ENCODE results near the gene KRTDAP. TPM values are rescaled to one million over a fixed set of nuclear protein-coding genes. Genes with fewer than 3 reads are reported as not detected.

The KRTDAP gene
- polyA plus RNA-seq, 1 of the 3 experiments (the other 2 are of a cell fraction): not detected

DNA sequence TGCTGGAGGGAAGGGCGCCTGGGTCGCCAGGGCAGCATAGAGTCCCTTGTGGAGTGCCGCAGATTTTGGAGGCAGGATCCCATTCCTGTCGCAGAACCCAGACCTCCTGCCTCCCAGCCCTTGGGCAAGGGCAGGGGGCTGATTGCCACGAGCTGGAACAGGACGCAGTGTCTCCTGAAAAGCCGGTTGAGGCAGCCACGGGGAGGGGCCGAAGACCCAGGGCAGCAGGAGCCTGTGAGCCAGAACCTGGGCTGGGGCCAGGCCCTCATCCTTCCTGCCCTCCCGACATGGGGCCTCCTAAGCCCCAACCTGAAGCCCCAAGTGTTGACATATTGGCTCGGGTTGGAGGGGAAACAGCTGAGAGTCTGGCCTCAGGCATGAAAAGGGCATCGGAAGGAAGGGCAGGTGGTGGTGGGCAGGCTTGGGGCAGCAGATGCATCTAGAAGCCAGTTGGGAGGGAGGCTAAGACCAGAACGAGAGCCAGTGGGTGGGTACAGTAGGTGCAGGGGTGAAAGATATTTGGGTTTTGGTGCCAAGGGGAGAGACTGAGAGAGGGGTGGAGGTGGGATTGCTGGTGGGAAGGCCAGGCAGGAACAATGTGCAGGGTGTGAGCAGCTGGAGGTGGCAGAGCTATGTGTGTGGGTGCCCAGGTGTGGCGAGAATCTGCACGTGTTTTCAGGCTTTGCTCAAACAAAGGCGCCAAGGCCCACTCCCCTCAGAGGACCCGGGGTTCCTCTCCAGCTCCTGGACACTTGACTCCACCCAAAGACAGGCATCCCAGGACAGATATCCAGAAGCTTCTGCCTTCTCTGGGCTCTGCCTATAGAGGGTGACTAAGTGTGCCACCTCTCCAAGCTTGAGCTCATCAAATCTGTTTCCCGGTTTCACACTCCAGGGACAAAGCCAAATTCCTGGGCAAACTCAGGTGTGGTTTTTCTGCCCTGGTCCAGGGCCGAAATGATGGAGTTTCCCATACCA is 39.3 kb upstream of the KRTDAP start (continued):
- TF ChIP-seq RXRA (IDR thresholded peaks at IDR 0.05; ENCODE audit: borderline replicate concordance, low read depth): no peak
- TF ChIP-seq TCF12 (IDR thresholded peaks at IDR 0.05): no peak
- TF ChIP-seq MEF2A (IDR thresholded peaks at IDR 0.05; ENCODE audit: borderline replicate concordance, low read depth): no peak
- no peak for TF ChIP-seq EZH2phosphoT487 (IDR thresholded peaks at IDR 0.05; ENCODE audit: borderline replicate concordance, low read depth)

DNA sequence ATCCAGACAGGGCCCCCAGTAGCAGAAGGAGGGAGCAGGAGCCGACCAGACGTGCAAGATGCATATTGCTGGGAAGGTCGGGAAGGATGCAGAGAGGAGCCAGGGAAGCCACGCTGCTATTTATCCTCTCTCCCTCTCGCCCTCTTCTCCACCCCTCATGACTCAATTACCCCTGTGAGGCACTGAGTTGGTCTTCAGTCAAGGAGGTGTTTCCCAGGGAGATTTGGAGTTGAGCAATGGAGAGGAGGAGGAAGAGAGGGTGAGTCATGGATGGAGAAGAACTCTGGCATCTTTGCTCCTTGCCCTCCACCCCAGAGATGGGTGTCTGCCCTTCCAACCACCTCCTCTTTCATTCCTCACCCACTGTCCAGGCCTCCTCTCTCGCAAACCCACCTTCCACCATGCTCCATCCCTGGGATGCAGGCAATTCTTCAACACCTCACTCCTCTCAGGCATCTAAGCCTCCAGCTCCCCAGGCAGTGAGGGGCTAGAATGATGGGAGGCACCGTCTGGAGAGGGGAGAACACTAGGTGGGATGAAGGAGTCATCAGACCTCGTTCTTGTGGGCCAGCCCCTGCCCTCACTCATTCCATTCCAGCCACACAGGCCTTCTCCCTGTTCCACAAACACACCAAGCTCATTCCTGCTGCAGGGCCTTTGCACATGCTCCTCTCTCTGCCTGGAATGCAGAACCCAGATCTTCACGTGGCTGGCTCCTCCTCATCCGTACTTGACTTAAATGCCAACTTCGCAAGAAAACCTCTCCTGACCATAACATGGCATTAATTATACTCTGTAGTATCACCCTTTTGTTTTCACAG is 38.2 kb upstream of the KRTDAP start, which contains the start of gene SBSN:
Gene SBSN (minus strand): TSS at position 94 of the 821 bp plus-strand sequence. CDS start 30 bp downstream, at position 64.
- no peaks in the 10 kb centered on the region for H3K4me1 ChIP-seq (ENCODE audit: control insufficient read depth in 1 of 2, insufficient read depth in 2 of 2, low read depth in 1 of 2, low read length in 1 of 2)
- H3K9me3 ChIP-seq: no peaks in the 10 kb centered on the region
- 16% methylated on average over 11 of the region's 11 CpGs for WGBS (ENCODE audit: low lambda C conversion rate)
- no peak within 1 kb of the TSS for H3K27ac ChIP-seq (ENCODE audit: low read depth in 2 of 2, low read length in 1 of 2)
- no peak for DNase-seq
- H3K4me3 ChIP-seq (ENCODE audit: low read depth in 2 of 2, low read length in 1 of 2): no peak within 1 kb of the TSS
- H3K4me2 ChIP-seq: no peak within 1 kb of the TSS
- no peaks in the 10 kb centered on the region for H3K9me2 ChIP-seq
- H2AFZ ChIP-seq (ENCODE audit: low read depth): no peak within 1 kb of the TSS
- POLR2A ChIA-PET: no interaction called here
- H3F3A ChIP-seq (replicated peaks; ENCODE audit: insufficient read depth): no peaks in the 10 kb centered on the region
- TF ChIP-seq YY1 (IDR thresholded peaks at IDR 0.05; ENCODE audit: low read depth): no peak
- H3K79me2 ChIP-seq (ENCODE audit: insufficient read depth): no peaks in the 10 kb centered on the region
- CTCF ChIA-PET: interaction anchor here (0.7 to 1.1 kb wide), 2 partner anchors 20 to 33 kb away, joined by 3 to 6 read pairs; no protein-coding TSS in a partner anchor
- no peak within 1 kb of the TSS for H3K9ac ChIP-seq
- H3K27me3 ChIP-seq (ENCODE audit: insufficient read depth): peaks cover 77% of the 10 kb centered on the region
- H4K20me1 ChIP-seq (ENCODE audit: insufficient read depth): no peaks in the 10 kb centered on the region
- no peaks in the 10 kb centered on the region for H3K36me3 ChIP-seq (replicated peaks in 1 of 2; ENCODE audit: control insufficient read depth in 1 of 2, insufficient read depth in 2 of 2, low read length in 1 of 2)

DNA sequence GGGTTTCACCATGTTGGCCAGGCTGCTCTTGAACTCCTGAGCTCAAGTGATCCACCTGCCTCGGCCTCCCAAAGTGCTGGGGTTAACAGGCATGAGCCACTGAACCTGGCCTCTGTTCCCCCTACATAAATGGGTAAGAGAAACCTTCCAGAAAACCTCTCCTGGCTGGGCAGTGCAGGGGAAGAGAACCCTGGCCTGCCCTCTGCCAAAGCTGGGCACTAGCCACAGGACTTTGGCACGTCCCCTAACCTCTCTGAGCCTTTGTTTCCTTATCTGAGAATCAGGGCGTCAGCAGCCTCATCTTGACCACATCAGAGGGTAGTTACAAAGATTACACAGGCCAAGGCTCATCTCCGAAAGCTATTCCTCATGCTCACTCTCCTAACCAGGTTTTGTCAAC is 35.6 kb upstream of the KRTDAP start:
- WGBS (ENCODE audit: low lambda C conversion rate): 10% methylated on average over 4 of the region's 4 CpGs
- Histone ChIP-seq H2AFZ (ENCODE audit: low read depth) (no peak overlapping the region), H4K20me1 (ENCODE audit: insufficient read depth) (no peaks in the 10 kb centered on the region), H3K9me3 (no peaks in the 10 kb centered on the region), H3K79me2 (ENCODE audit: insufficient read depth) (no peaks in the 10 kb centered on the region), H3K9ac (no peak overlapping the region), H3K9me2 (no peaks in the 10 kb centered on the region), H3F3A (replicated peaks; ENCODE audit: insufficient read depth) (no peaks in the 10 kb centered on the region), H3K27ac (ENCODE audit: low read depth in 2 of 2, low read length in 1 of 2) (no peak overlapping the region), H3K36me3 (replicated peaks in 1 of 2; ENCODE audit: control insufficient read depth in 1 of 2, insufficient read depth in 2 of 2, low read length in 1 of 2) (no peaks in the 10 kb centered on the region), H3K4me2 (no peak overlapping the region), H3K4me3 (ENCODE audit: low read depth in 2 of 2, low read length in 1 of 2) (no peak overlapping the region), H3K4me1 (ENCODE audit: control insufficient read depth in 1 of 2, insufficient read depth in 2 of 2, low read depth in 1 of 2, low read length in 1 of 2) (no peaks in the 10 kb centered on the region), H3K27me3 (ENCODE audit: insufficient read depth) (peaks cover 52% of the 10 kb centered on the region)
- DNase-seq: no peak
- ChIA-PET POLR2A (no interaction called here), CTCF (interaction anchor here (2.3 kb wide), 1 partner anchor 15 kb away, joined by 12 read pairs; no protein-coding TSS in a partner anchor)
- TF ChIP-seq FOXM1 (IDR thresholded peaks at IDR 0.05; ENCODE audit: low read depth) (no peak), YY1 (IDR thresholded peaks at IDR 0.05; ENCODE audit: low read depth) (no peak), TAF1 (IDR thresholded peaks at IDR 0.05; ENCODE audit: borderline replicate concordance, low read depth, low read length) (no peak), JUND (IDR thresholded peaks at IDR 0.05) (no peak), ELF1 (IDR thresholded peaks at IDR 0.05) (no peak), SMC3 (IDR thresholded peaks at IDR 0.05; ENCODE audit: low read depth, low read length) (no peak), FOSL2 (IDR thresholded peaks at IDR 0.05; ENCODE audit: borderline replicate concordance, low read depth) (no peak), POLR2AphosphoS5 (IDR thresholded peaks at IDR 0.05; ENCODE audit: low read depth, low read length) (no peak), TCF12 (IDR thresholded peaks at IDR 0.05) (no peak)
- TF ChIP-seq, protein P1, sequence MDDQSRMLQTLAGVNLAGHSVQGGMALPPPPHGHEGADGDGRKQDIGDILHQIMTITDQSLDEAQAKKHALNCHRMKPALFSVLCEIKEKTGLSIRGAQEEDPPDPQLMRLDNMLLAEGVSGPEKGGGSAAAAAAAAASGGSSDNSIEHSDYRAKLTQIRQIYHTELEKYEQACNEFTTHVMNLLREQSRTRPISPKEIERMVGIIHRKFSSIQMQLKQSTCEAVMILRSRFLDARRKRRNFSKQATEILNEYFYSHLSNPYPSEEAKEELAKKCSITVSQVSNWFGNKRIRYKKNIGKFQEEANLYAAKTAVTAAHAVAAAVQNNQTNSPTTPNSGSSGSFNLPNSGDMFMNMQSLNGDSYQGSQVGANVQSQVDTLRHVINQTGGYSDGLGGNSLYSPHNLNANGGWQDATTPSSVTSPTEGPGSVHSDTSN (IDR thresholded peaks at IDR 0.05): no peak
- TF ChIP-seq, protein P2, sequence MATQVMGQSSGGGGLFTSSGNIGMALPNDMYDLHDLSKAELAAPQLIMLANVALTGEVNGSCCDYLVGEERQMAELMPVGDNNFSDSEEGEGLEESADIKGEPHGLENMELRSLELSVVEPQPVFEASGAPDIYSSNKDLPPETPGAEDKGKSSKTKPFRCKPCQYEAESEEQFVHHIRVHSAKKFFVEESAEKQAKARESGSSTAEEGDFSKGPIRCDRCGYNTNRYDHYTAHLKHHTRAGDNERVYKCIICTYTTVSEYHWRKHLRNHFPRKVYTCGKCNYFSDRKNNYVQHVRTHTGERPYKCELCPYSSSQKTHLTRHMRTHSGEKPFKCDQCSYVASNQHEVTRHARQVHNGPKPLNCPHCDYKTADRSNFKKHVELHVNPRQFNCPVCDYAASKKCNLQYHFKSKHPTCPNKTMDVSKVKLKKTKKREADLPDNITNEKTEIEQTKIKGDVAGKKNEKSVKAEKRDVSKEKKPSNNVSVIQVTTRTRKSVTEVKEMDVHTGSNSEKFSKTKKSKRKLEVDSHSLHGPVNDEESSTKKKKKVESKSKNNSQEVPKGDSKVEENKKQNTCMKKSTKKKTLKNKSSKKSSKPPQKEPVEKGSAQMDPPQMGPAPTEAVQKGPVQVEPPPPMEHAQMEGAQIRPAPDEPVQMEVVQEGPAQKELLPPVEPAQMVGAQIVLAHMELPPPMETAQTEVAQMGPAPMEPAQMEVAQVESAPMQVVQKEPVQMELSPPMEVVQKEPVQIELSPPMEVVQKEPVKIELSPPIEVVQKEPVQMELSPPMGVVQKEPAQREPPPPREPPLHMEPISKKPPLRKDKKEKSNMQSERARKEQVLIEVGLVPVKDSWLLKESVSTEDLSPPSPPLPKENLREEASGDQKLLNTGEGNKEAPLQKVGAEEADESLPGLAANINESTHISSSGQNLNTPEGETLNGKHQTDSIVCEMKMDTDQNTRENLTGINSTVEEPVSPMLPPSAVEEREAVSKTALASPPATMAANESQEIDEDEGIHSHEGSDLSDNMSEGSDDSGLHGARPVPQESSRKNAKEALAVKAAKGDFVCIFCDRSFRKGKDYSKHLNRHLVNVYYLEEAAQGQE (IDR thresholded peaks at IDR 0.05; ENCODE audit: low read depth, low read length): no peak
- TF ChIP-seq, protein P3, sequence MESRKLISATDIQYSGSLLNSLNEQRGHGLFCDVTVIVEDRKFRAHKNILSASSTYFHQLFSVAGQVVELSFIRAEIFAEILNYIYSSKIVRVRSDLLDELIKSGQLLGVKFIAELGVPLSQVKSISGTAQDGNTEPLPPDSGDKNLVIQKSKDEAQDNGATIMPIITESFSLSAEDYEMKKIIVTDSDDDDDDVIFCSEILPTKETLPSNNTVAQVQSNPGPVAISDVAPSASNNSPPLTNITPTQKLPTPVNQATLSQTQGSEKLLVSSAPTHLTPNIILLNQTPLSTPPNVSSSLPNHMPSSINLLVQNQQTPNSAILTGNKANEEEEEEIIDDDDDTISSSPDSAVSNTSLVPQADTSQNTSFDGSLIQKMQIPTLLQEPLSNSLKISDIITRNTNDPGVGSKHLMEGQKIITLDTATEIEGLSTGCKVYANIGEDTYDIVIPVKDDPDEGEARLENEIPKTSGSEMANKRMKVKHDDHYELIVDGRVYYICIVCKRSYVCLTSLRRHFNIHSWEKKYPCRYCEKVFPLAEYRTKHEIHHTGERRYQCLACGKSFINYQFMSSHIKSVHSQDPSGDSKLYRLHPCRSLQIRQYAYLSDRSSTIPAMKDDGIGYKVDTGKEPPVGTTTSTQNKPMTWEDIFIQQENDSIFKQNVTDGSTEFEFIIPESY (IDR thresholded peaks at IDR 0.05; ENCODE audit: borderline replicate concordance, low read depth): no peak

All from SK-N-SH (cell line).